HUES64 (cell line): ENCODE results near the gene HSPA4.
"Not testable (repeated sequence)": the region's sequence is repeated elsewhere in the genome, so short reads cannot be mapped to it uniquely, and the experiment has no call there.

Experiments used
- H3K27ac ChIP-seq: 2 replicates; pipeline ENCODE4 v1.7.0; 2013; ENCODE audit warnings: low read depth, low read length, inconsistent platforms
- H3K27me3 ChIP-seq: 2 replicates; pipeline ENCODE4 v1.6.1; 2013; ENCODE audit warnings: mild to moderate bottlenecking, low read length; ENCODE audit not compliant: insufficient read depth
- H3K36me3 ChIP-seq: 2 replicates; pipeline ENCODE4 v1.6.1; 2013; ENCODE audit warnings: mild to moderate bottlenecking, low read length; ENCODE audit not compliant: insufficient read depth
- H3K4me1 ChIP-seq: 2 replicates; pipeline ENCODE4 v1.6.1; 2013; ENCODE audit warnings: mild to moderate bottlenecking, low read length, moderate library complexity; ENCODE audit not compliant: insufficient read depth
- H3K4me3 ChIP-seq: 2 replicates; pipeline ENCODE4 v1.5.1; 2013; ENCODE audit warnings: mild to moderate bottlenecking, low read length, moderate library complexity
- H3K9ac ChIP-seq: 2 replicates; pipeline ENCODE4 v1.6.1; 2013; ENCODE audit warnings: mild to moderate bottlenecking, low read depth, low read length
- H3K9me3 ChIP-seq: 2 replicates; pipeline ENCODE4 v1.6.1; 2013; ENCODE audit warnings: low read depth, low read length; ENCODE audit not compliant: insufficient read depth
- WGBS: fragments of 150-250, 120-280 bp; methylation state at CpG from one replicate; pipeline ENCODE4 v1.1.7; 2013; ENCODE audit warnings: missing lambda C conversion rate; 5-methylcytosine and 5-hydroxymethylcytosine counted together

HSPA4 gene

DNA sequence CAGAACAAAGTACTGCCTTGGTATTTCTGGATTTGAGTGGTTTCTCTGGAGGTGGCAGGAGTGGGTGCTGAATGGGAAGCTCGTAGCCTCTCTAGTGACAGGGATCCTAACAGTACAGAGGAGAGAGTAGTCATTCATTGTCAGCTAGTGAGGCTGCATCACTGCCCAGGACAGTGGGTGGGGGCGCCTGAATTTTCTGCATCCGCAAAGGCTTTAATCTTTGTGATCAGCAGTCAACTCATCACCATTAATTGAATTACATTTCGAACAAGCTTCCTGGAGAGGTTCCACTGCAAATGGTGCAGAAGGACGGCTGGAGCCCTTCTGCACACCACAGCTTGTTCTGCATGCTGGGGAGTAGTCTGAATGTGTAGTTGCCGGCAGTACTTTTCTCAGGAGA is 77.5 kb downstream of the HSPA4 start:
- Histone ChIP-seq H3K9me3 (no peaks in the 10 kb centered on the region), H3K4me1 (no peaks in the 10 kb centered on the region), H3K27me3 (no peaks in the 10 kb centered on the region), H3K36me3 (no peaks in the 10 kb centered on the region), H3K9ac (no peak overlapping the region), H3K27ac (no peak overlapping the region), H3K4me3 (no peak overlapping the region)
- WGBS: 87% methylated on average over 5 of the region's 6 CpGs

DNA sequence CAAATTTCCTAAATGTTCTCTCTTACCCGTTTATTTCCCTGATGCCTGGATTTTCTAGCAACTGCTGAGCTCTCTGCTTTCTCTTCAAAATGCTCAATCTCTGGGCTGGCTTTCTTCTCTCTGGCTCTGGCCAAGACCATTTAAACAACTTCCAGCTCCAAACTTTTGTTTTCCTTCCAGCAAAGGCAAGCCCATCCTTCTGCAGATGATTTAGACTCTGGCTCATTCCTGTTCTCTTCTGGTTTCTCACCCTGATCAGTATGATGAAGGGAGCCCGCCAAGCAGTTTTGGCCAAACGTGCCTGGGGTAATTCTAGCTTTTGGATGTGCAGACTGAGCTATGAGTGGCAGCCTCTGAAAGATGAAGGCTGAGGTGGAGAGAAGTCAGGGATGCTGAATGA is 78.1 kb downstream of the HSPA4 start:
- 91% methylated on average over 3 of the region's 3 CpGs for WGBS
- Histone ChIP-seq H3K36me3 (no peaks in the 10 kb centered on the region), H3K27ac (no peak overlapping the region), H3K4me1 (no peaks in the 10 kb centered on the region), H3K9me3 (no peaks in the 10 kb centered on the region), H3K27me3 (no peaks in the 10 kb centered on the region), H3K9ac (no peak overlapping the region), H3K4me3 (no peak overlapping the region)

GRCh38 chr5:133130387-133131118 is 78.7 kb downstream of the HSPA4 start:
- Histone ChIP-seq H3K4me3 (no peak overlapping the region), H3K9ac (no peak overlapping the region), H3K4me1 (no peaks in the 10 kb centered on the region), H3K36me3 (no peaks in the 10 kb centered on the region), H3K27me3 (no peaks in the 10 kb centered on the region), H3K27ac (no peak overlapping the region), H3K9me3 (no peaks in the 10 kb centered on the region)
- WGBS: 82% methylated on average over 8 of the region's 8 CpGs

GRCh38 chr5:133132717-133133116 is 80.9 kb downstream of the HSPA4 start:
- Histone ChIP-seq H3K9ac (no peak overlapping the region), H3K27me3 (no peaks in the 10 kb centered on the region), H3K36me3 (no peaks in the 10 kb centered on the region), H3K9me3 (no peaks in the 10 kb centered on the region), H3K4me3 (no peak overlapping the region), H3K27ac (no peak overlapping the region), H3K4me1 (no peaks in the 10 kb centered on the region)
- WGBS: 83% methylated on average over 1 of the region's 2 CpGs

GRCh38 chr5:133133241-133133640 is 81.4 kb downstream of the HSPA4 start:
- H3K9ac ChIP-seq, H3K9me3 ChIP-seq, H3K36me3 ChIP-seq, H3K4me3 ChIP-seq, H3K4me1 ChIP-seq, H3K27ac ChIP-seq, H3K27me3 ChIP-seq: not testable (repeated sequence)
- 100% methylated on average over 1 of the region's 5 CpGs for WGBS

DNA sequence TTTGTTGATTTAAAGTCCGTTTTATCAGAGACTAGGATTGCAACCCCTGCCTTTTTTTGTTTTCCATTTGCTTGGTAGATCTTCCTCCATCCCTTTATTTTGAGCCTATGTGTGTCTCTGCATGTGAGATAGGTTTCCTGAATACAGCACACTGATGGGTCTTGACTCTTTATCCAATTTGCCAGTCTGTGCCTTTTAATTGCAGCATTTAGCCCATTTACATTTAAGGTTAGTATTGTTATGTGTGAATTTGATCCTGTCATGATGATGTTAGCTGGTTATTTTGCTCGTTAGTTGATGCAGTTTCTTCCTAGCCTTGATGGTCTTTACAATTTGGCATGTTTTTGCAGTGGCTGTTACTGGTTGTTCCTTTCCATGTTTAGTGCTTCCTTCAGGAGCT is 85.1 kb downstream of the HSPA4 start:
- H3K27ac ChIP-seq, H3K27me3 ChIP-seq, H3K9ac ChIP-seq, H3K4me1 ChIP-seq, H3K9me3 ChIP-seq, H3K4me3 ChIP-seq, H3K36me3 ChIP-seq: not testable (repeated sequence)
- no CpG with 5 or more reads among the region's 2 CpGs for WGBS

- no peaks in the 10 kb centered on the region for H3K36me3 ChIP-seq
- 0 out of 2 replicates have a peak, but pooled peaks cover 5% of the 10 kb centered on the region for H3K9me3 ChIP-seq
- no peak overlapping the region for H3K9ac ChIP-seq
- H3K4me3 ChIP-seq: no peak overlapping the region
- no peaks in the 10 kb centered on the region for H3K4me1 ChIP-seq
- no peak overlapping the region for H3K27ac ChIP-seq
- WGBS: 91% methylated on average over 5 of the region's 7 CpGs
- no peaks in the 10 kb centered on the region for H3K27me3 ChIP-seq
Measured at GRCh38 chr5:133140311-133140710, 88.5 kb downstream of the HSPA4 start.

- H3K4me3 ChIP-seq: no peak overlapping the region
- H3K27ac ChIP-seq: no peak overlapping the region
- H3K27me3 ChIP-seq: no peaks in the 10 kb centered on the region
- H3K4me1 ChIP-seq: no peaks in the 10 kb centered on the region
- H3K9ac ChIP-seq: no peak overlapping the region
- 0 out of 2 replicates have a peak, but pooled peaks cover 5% of the 10 kb centered on the region for H3K9me3 ChIP-seq
- no peaks in the 10 kb centered on the region for H3K36me3 ChIP-seq
- WGBS: 89% methylated on average over 2 of the region's 3 CpGs
Measured at GRCh38 chr5:133141746-133142145, 89.9 kb downstream of the HSPA4 start.

- no peaks in the 10 kb centered on the region for H3K36me3 ChIP-seq
- no peak overlapping the region for H3K4me3 ChIP-seq
- no peaks in the 10 kb centered on the region for H3K27me3 ChIP-seq
- whole genome bisulfite sequencing: 97% methylated on average over 6 of the region's 6 CpGs
- H3K9ac ChIP-seq: no peak overlapping the region
- H3K27ac ChIP-seq: no peak overlapping the region
- no peaks in the 10 kb centered on the region for H3K4me1 ChIP-seq
- 0 out of 2 replicates have a peak, but pooled peaks cover 5% of the 10 kb centered on the region for H3K9me3 ChIP-seq
Measured at GRCh38 chr5:133142782-133143181, 91.0 kb downstream of the HSPA4 start.

GRCh38 chr5:133144245-133144981 is 92.6 kb downstream of the HSPA4 start:
- Histone ChIP-seq H3K36me3 (no peaks in the 10 kb centered on the region), H3K4me3 (no peak overlapping the region), H3K9ac (no peak overlapping the region), H3K27me3 (no peaks in the 10 kb centered on the region), H3K27ac (no peak overlapping the region), H3K4me1 (peaks cover 3% of the 10 kb centered on the region; the same call in 1 of the 2 replicates), H3K9me3 (0 out of 2 replicates have a peak, but pooled peaks cover 5% of the 10 kb centered on the region)
- WGBS: 84% methylated on average over 4 of the region's 4 CpGs

DNA sequence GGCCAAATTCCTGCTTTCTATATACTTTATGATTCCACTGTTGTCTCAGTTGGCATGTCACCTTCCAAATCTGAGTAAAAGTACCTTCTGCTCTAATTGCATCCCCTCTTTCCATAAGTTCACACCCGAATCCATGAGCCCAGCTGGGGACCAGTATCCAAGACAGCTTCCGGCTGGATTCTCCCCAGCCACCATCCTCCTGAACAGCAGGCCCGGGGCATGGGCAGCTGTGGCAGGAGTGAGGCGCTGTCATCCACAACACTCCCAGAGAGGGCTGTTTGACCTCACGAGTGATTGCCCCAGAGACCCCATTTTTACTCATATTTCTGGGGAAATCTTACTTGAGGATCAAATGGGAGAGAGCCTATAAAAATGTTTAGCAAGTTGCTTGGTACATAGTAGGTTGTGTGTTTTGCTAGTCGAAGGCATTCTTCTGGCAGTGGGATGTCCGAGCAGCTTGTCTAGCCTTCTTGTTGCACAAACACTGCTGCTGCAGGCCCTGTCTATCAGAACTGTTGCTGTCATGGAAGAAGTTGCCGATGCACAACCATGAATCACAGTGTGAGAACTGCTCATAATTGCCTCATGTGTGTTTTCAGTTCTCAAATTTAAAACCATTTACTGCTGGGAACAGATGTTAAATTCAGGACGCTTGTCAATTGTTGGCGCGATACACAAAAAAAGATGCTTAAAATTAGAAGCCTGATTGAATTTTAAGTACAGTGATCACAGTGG is 93.8 kb downstream of the HSPA4 start:
- Histone ChIP-seq H3K36me3 (no peaks in the 10 kb centered on the region), H3K4me1 (peaks cover 3% of the 10 kb centered on the region; the same call in 1 of the 2 replicates), H3K4me3 (no peak overlapping the region), H3K27ac (no peak overlapping the region), H3K9ac (no peak overlapping the region), H3K9me3 (0 out of 2 replicates have a peak, but pooled peaks cover 5% of the 10 kb centered on the region), H3K27me3 (no peaks in the 10 kb centered on the region)
- WGBS: 92% methylated on average over 11 of the region's 11 CpGs
